ENCODE results near the gene IFNAR2.

Gene IFNAR2

DNA sequence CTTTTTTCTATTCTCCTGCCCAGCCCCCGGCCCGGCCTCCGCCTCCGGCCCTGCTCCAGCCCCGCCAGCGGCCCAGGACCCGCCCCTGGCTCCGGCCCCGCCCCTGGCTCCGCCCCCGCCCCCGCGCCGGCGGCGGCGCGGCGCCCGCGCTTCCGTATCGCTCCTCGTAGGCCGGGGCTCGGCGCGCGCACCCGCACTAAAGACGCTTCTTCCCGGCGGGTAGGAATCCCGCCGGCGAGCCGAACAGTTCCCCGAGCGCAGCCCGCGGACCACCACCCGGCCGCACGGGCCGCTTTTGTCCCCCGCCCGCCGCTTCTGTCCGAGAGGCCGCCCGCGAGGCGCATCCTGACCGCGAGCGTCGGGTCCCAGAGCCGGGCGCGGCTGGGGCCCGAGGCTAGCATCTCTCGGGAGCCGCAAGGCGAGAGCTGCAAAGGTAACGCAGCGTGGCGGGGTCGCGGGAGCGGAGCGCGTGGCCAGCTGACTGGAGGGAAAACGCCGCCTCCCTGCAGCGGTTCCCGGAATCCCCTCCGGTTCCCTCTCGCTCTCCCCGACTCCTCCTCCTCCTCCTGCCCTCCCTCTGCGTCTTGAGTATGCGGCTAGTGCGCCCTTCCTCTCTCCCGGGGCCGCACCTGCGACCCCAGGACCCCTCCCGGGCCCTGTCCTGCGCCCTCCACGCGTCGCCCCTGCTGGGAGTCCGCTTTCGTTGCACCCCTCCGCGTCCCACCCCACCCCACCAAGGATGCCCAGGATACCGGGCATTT, at the start of gene IFNAR2:
TSS of gene IFNAR2 (plus strand) at position 155 of the 761 bp plus-strand sequence. CDS start 11,985 bp downstream, outside the sequence.
- H3K27ac ChIP-seq: peak within 1 kb of the TSS; percentile 65
- peak; percentile 47 for TF ChIP-seq ZFX (IDR thresholded peaks at IDR 0.05)
- TF ChIP-seq, protein P1, sequence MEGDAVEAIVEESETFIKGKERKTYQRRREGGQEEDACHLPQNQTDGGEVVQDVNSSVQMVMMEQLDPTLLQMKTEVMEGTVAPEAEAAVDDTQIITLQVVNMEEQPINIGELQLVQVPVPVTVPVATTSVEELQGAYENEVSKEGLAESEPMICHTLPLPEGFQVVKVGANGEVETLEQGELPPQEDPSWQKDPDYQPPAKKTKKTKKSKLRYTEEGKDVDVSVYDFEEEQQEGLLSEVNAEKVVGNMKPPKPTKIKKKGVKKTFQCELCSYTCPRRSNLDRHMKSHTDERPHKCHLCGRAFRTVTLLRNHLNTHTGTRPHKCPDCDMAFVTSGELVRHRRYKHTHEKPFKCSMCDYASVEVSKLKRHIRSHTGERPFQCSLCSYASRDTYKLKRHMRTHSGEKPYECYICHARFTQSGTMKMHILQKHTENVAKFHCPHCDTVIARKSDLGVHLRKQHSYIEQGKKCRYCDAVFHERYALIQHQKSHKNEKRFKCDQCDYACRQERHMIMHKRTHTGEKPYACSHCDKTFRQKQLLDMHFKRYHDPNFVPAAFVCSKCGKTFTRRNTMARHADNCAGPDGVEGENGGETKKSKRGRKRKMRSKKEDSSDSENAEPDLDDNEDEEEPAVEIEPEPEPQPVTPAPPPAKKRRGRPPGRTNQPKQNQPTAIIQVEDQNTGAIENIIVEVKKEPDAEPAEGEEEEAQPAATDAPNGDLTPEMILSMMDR (conservative IDR thresholded peaks at IDR 0.05): no peak

DNA sequence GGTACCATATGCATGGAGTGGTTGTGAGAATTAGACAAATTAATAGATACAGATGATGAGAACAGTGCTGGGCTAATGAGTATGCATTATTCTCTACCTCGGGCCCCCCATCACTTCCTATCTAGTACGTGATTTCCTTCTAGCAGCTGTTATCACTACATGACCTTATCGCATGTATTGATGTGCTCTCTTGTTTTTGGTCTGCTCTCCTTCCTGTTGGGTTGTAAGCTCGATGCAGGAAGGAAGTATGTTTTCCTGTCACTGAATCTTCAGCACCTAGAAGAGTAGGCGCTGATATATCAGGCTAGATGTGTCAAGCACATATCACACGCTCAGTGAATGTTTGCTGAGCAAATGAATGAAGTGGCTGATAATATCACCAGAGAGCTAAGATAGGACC, 43.9 kb upstream of the IFNAR2 start:
- no peak overlapping the region for H3K27ac ChIP-seq
- TF ChIP-seq, protein P1 (conservative IDR thresholded peaks at IDR 0.05): no peak
- no peak for TF ChIP-seq ZFX (IDR thresholded peaks at IDR 0.05)

DNA sequence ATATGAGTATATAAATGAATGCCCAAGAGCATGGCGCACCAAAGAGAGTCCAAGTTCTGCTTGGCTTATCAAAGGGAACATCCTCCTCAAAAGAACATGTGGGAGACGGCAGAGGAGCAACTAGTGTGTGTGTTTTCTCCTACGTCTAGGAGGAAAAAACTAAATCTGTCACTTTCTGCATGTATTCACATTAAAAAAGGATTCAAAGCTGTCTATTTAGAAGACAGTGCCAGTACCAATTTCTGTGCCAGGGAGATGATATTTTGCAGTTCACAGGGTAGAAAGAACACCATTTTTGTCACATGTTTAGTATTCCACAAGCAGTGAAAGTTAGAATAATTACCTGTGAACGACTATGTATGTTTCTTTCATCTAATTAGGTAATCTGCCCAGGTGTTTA, 42.5 kb upstream of the IFNAR2 start:
- TF ChIP-seq ZFX (IDR thresholded peaks at IDR 0.05): no peak
- TF ChIP-seq, protein P1 (conservative IDR thresholded peaks at IDR 0.05): no peak
- H3K27ac ChIP-seq: no peak overlapping the region

DNA sequence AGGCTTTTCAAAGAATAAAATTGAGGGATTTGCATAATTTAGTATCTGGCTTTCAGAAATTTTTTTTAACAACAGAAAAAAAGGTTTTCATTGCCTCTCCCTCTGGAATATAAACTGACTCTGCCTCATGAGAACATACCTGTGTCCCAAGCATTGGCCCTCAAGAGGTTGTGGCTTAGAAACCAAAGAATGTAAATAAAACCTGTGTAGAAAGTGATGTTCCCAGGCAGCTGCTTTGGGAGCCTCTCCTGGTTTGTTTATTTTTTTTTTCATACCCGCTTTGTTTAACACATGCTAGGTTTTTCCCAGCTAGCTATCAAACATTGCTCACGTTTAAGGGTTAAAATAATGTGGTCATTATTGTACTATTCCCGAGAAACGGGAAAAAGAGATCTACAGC, 40.5 kb upstream of the IFNAR2 start:
- no peak overlapping the region for H3K27ac ChIP-seq
- TF ChIP-seq, protein P1 (conservative IDR thresholded peaks at IDR 0.05): no peak
- TF ChIP-seq ZFX (IDR thresholded peaks at IDR 0.05): no peak

DNA sequence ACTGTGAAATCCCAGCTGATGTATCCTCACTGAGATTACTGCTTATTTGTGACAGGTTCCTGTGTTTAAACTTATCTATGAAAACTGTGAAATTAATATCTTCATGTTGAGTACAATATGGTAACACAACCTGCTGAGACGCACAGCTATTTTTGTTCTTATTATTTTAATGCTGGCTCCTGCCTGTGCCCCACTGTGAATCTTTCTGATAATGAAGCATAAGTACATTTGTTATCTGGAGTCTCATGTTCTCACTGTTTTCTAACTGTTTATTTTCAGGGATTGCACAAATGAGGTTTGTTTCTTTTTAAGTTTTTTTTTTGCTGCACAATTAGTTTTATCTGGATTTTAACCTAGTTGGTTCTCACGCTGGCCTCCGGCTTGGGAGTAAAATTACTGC, 39.9 kb upstream of the IFNAR2 start:
- no peak overlapping the region for H3K27ac ChIP-seq
- TF ChIP-seq, protein P1 (conservative IDR thresholded peaks at IDR 0.05): no peak
- no peak for TF ChIP-seq ZFX (IDR thresholded peaks at IDR 0.05)

DNA sequence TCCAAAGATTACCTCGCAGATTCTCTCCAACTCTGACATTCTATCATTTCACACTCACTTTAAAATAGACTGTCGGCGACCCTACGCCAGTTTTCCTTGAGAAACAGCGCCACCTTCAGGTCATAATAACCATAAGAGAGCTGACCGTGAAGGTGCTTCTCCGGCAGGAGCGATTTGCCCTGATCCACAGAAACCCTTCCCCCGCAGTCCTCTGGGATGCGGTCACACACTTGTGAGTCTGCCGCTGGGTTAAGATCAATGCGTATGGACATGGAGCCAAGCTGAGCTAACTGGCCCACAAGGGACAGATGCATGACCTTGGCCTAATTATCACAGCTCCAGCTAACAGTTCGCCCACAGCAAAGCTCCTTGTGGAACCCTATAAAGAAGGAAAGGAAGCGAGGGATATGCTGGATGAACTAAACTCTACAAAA, 32.8 kb upstream of the IFNAR2 start:
- TF ChIP-seq ZFX (IDR thresholded peaks at IDR 0.05): no peak
- TF ChIP-seq, protein P1 (conservative IDR thresholded peaks at IDR 0.05): peak; percentile 78
- H3K27ac ChIP-seq: no peak overlapping the region

DNA sequence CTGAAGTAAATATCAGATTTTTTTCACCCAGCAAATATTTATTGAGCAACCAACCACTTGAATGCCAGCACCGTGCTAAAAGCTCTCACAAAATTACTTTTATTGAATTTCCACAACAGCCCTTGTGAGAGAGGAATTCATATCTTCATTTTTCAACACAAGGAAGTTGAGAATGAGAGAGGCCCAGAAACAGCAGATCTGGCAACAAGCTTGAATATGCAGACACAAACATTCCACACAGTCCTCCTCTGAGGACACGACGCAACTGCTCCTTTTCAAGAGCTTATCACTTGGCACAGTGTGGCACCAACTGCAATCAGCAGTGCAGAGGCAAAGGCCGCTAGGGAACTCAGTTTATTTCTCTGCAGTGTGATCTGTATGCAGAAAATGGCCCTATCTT, 32.2 kb upstream of the IFNAR2 start:
- H3K27ac ChIP-seq: no peak overlapping the region
- no peak for TF ChIP-seq ZFX (IDR thresholded peaks at IDR 0.05)
- TF ChIP-seq, protein P1 (conservative IDR thresholded peaks at IDR 0.05): no peak

All from C4-2B (cell line).